Endodermal cell (in vitro differentiated cells): ENCODE data around the gene EP400. TPM values are rescaled to one million over a fixed set of nuclear protein-coding genes. Genes with fewer than 3 reads are reported as not detected.

ENCODE experiments used
- DNase-seq: peaks from one replicate; pipeline ENCODE4 v3.0.0-alpha.2; 2017
- H3K27ac ChIP-seq: 2 replicates; pipeline ENCODE4 v1.5.1; 2013; ENCODE audit warnings: mild to moderate bottlenecking, low read depth, low read length, moderate library complexity
- H3K27me3 ChIP-seq: 2 replicates; pipeline ENCODE4 v1.6.1; 2013; ENCODE audit warnings: mild to moderate bottlenecking, low read length, moderate library complexity; ENCODE audit not compliant: insufficient read depth, control insufficient read depth, poor library complexity, severe bottlenecking
- H3K36me3 ChIP-seq: 2 replicates; pipeline ENCODE4 v1.7.0; 2013; ENCODE audit warnings: mild to moderate bottlenecking, low read length, moderate library complexity; ENCODE audit not compliant: control insufficient read depth, insufficient read depth
- H3K4me1 ChIP-seq: one replicate; pipeline ENCODE4 v1.7.0; 2013; ENCODE audit warnings: low read length; ENCODE audit not compliant: control insufficient read depth, insufficient read depth
- H3K4me3 ChIP-seq: 2 replicates; pipeline ENCODE4 v1.5.1; 2013; ENCODE audit warnings: mild to moderate bottlenecking, low read length, moderate library complexity
- H3K9ac ChIP-seq: 2 replicates; pipeline ENCODE4 v1.6.1; 2013; ENCODE audit warnings: mild to moderate bottlenecking, low read length, moderate library complexity; ENCODE audit not compliant: poor library complexity, severe bottlenecking; ENCODE audit errors: extremely low read depth
- H3K9me3 ChIP-seq: 2 replicates; pipeline ENCODE4 v1.6.1; 2013; ENCODE audit warnings: mild to moderate bottlenecking, low read length, moderate library complexity; ENCODE audit not compliant: control insufficient read depth
- H3K27ac Mint-ChIP-seq: 2 replicates; pipeline ENCODE4 v1.8.0; 2020; ENCODE audit warnings: mixed read lengths
- H3K27me3 Mint-ChIP-seq: 2 replicates; pipeline ENCODE4 v1.8.0; 2021; ENCODE audit warnings: mild to moderate bottlenecking, mixed read lengths; ENCODE audit not compliant: insufficient read depth
- H3K36me3 Mint-ChIP-seq: 2 replicates; pipeline ENCODE4 v1.8.0; 2020; ENCODE audit warnings: low read depth, mixed read lengths
- H3K4me1 Mint-ChIP-seq: 2 replicates; pipeline ENCODE4 v1.8.0; 2020; ENCODE audit warnings: mixed read lengths
- H3K4me3 Mint-ChIP-seq: 2 replicates; pipeline ENCODE4 v1.8.0; 2020; ENCODE audit warnings: mild to moderate bottlenecking, moderate library complexity, mixed read lengths
- H3K9me3 Mint-ChIP-seq: 2 replicates; pipeline ENCODE4 v1.8.0; 2020; ENCODE audit warnings: mild to moderate bottlenecking, mixed read lengths
- CTCF ChIP-seq: fragments of 200-600 bp; sonication (generic); conservative IDR thresholded peaks from 2 replicates; pipeline ENCODE4 v1.5.0; 2021; ENCODE audit warnings: antibody characterized with exemption, mild to moderate bottlenecking
- WGBS, 2 experiments: methylation state at CpG; one replicate each; pipeline versions ENCODE4 v1.1.5 to v1.1.7; 2013; ENCODE audit warnings: missing lambda C conversion rate in 2 of 2, mixed read lengths in 1 of 2; ENCODE audit not compliant: insufficient coverage in 1 of 2, insufficient read length in 1 of 2; 5-methylcytosine and 5-hydroxymethylcytosine counted together
- total RNA-seq, 2 donors: library from RNA; stranded (reverse); fragmentation: NEBNext Ultra II Directional in 1 of 2; extraction: Animal tissue kit (Norgen Biotek cat#: 25700) in 1 of 2; gene quantifications; 2 replicates in 1 of 2; 3 replicates in 1 of 2; pipeline ENCODE4 v1.2.1, GENCODE V29; 2021

The EP400 gene
- total RNA-seq, 2 donors from 2014 or later: 64.7 to 78.3 TPM

GRCh38 chr12:132065609-132066344, 116.0 kb downstream of the EP400 start:
- WGBS, 2 experiments: 92% methylated on average over 2 of the region's 4 CpGs; no CpG with 5 or more reads in 1 of the 2 experiments
- H3K36me3 Mint-ChIP-seq: peaks cover 59% of the 10 kb centered on the region
- Histone ChIP-seq H3K27ac (no peak overlapping the region), H3K9ac (no peak overlapping the region), H3K9me3 (no peaks in the 10 kb centered on the region), H3K36me3 (peaks cover 57% of the 10 kb centered on the region), H3K4me1 (no peaks in the 10 kb centered on the region), H3K4me3 (no peak overlapping the region), H3K27me3 (no peaks in the 10 kb centered on the region)
- H3K4me1 Mint-ChIP-seq: no peaks in the 10 kb centered on the region
- no peaks in the 10 kb centered on the region for H3K27me3 Mint-ChIP-seq
- TF ChIP-seq CTCF: no peak
- peak overlapping the region; percentile 75 for H3K27ac Mint-ChIP-seq
- no peaks in the 10 kb centered on the region for H3K9me3 Mint-ChIP-seq
- no peak overlapping the region for H3K4me3 Mint-ChIP-seq
- no peak for DNase-seq

- H3K36me3 ChIP-seq: peaks cover 60% of the 10 kb centered on the region
Observed at GRCh38 chr12:132066345-132066685, 116.6 kb downstream of the EP400 start.

GRCh38 chr12:132066749-132067148, 117.0 kb downstream of the EP400 start:
- DNase-seq: no peak
- TF ChIP-seq CTCF: no peak
- Histone ChIP-seq H3K9ac (no peak overlapping the region), H3K9me3 (no peaks in the 10 kb centered on the region), H3K4me3 (no peak overlapping the region), H3K36me3 (peaks cover 58% of the 10 kb centered on the region), H3K4me1 (no peaks in the 10 kb centered on the region), H3K27ac (no peak overlapping the region), H3K27me3 (no peaks in the 10 kb centered on the region)
- Mint-ChIP-seq H3K27me3 (no peaks in the 10 kb centered on the region), H3K4me3 (no peak overlapping the region), H3K4me1 (no peaks in the 10 kb centered on the region), H3K36me3 (peaks cover 56% of the 10 kb centered on the region), H3K9me3 (no peaks in the 10 kb centered on the region), H3K27ac (peak overlapping the region; percentile 75)
- 93 to 97% methylated on average over 14 to 23 of the region's 23 CpGs for WGBS, 2 experiments

More at GRCh38 chr12:132066345-132066685, 116.6 kb downstream of the EP400 start:
- H3K4me3 Mint-ChIP-seq: no peak overlapping the region
- Histone ChIP-seq H3K9me3 (no peaks in the 10 kb centered on the region), H3K4me1 (no peaks in the 10 kb centered on the region), H3K4me3 (no peak overlapping the region), H3K27me3 (no peaks in the 10 kb centered on the region), H3K27ac (no peak overlapping the region), H3K9ac (no peak overlapping the region)
- no peaks in the 10 kb centered on the region for H3K27me3 Mint-ChIP-seq
- WGBS, 2 experiments: 95 to 96% methylated on average over 9 to 13 of the region's 13 CpGs
- H3K4me1 Mint-ChIP-seq: no peaks in the 10 kb centered on the region
- DNase-seq: no peak
- peaks cover 56% of the 10 kb centered on the region for H3K36me3 Mint-ChIP-seq
- H3K27ac Mint-ChIP-seq: peak overlapping the region; percentile 75
- H3K9me3 Mint-ChIP-seq: no peaks in the 10 kb centered on the region
- TF ChIP-seq CTCF: no peak
